Activated T-cell treated with anti-CD3 and anti-CD28 coated beads, Interleukin-2, amount 50 U/mL, for 48 hours (primary cell): Measurements from ENCODE around the gene ZSCAN4.
A peak's percentile ranks its signal among the peaks of the same experiment; 100 is the strongest.

Experiments used
- DNase-seq, 2 experiments: peaks; one replicate each; pipeline ENCODE4 v3.0.0-alpha.2; 2020

ZSCAN4 gene

DNA sequence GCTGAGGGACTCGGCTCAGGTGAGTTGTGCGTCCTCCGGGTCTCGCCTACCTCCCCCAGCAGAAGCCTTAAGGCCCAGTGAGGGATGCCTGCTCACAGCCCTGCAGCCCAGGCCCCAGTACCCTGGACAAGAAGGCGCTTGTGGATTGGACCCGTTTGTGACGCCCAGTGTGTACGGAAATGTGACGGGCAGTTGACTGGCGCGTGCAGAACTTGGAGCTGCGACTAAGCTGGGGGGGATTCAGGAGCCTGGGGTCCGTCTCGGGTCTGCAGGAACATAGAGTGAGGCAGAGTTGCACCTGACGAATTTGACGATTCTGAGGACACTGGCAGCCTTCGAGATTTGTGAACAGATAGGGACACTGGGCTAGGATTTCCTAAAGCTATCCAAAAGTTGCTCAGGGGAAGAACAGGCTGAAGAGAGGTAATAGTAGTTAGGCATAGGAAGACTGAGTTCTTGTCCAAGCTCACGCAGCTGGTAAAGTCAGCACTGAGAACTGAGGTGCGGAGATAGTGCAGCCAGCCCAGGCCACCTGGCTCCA is 13.6 kb downstream of the ZSCAN4 start:
- DNase-seq: no peak

DNA sequence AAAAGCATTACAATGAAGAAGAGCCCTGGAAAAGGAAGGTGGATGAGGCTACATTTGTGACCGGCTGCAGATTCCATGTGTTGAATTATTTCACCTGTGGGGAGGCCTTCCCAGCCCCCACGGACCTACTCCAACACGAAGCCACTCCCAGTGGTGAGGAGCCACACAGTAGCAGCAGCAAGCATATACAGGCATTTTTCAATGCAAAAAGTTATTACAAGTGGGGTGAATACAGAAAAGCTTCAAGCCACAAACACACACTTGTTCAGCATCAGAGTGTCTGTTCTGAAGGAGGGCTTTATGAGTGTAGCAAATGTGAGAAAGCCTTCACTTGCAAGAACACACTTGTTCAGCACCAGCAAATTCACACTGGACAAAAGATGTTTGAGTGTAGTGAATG is 18.0 kb downstream of the ZSCAN4 start:
- DNase-seq: no peak

DNA sequence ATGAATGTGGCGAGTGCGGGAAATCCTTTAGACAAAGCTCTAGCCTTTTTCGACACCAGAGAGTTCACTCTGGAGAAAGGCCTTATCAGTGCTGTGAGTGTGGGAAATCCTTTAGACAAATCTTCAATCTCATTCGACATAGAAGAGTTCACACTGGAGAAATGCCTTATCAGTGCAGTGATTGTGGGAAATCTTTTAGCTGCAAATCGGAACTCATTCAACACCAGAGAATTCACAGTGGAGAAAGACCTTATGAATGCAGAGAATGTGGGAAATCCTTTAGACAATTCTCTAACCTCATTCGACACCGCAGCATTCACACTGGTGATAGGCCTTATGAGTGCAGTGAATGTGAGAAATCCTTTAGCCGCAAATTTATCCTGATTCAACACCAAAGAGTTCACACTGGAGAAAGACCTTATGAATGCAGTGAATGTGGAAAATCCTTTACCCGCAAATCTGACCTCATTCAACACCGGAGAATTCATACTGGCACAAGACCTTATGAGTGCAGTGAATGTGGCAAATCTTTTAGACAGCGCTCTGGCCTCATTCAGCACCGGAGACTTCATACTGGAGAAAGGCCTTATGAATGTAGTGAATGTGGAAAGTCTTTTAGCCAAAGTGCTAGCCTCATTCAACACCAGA is 18.8 kb downstream of the ZSCAN4 start:
- DNase-seq: no peak

DNA sequence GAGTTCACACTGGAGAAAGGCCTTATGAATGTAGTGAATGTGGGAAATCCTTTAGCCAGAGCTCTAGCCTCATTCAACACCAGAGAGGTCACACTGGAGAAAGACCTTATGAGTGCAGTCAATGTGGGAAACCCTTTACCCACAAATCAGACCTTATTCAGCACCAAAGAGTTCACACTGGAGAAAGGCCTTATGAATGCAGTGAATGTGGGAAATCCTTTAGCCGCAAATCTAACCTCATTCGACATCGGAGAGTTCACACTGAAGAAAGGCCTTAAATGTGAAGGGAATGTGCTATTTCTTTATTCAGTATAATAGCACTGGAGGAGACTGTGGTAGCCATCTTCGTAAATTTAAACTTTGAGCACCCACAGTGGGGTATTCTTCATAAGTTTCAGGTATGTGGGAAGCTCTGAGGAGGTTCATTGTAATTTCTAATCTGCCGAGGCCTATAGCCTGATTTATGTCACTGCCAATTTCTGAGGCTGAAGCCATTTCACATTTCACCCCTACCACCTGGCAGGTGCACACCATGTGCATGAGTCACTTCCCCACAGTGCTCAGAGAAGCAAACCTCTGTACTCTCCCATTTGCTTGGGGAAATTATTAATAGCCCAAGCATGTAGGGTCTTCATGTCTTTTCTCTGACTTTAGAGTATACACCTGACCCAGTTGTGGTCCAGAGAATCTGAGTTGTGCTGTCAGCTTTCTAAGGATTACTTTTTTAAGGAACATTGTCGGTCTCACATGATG is 19.5 kb downstream of the ZSCAN4 start:
- no peak for DNase-seq

DNA sequence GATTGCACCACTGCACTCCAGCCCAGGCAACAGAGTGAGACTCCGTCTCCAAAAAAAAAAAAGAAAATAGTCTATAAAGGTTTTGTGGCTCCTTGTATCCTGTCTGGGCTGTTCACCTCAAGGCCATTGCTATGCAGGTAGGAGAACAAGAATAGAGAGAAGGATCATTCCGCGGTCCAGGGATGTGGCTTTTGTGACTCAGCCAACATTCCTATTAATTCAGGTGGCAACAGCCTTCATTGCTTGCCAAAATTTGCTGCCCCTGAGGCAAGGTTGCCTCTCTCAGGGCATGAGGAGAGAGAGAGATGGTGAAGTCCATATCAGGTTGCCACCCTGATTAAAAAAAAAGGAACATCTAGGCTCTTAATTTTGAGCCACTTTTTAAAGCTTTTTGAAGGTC is 21.0 kb downstream of the ZSCAN4 start:
- no peak for DNase-seq

DNA sequence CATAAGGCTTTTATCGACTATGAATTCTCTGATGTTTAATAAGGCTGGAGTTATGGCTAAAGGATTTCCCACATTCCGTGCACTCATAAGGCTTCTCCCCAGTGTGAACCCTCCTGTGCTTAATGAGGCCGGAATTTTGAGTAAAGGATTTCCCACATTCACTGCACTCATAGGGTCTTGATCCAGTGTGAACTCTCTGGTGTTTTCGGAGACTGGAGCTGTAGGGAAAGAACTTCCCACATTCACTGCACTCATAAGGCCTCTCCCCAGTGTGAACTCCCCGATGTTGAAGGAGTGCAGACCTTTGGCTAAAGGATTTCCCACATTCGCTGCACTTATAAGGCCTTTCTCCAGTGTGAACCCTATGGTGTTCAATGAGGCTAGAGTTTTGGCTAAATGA is 32.9 kb downstream of the ZSCAN4 start:
- no peak for DNase-seq

DNA sequence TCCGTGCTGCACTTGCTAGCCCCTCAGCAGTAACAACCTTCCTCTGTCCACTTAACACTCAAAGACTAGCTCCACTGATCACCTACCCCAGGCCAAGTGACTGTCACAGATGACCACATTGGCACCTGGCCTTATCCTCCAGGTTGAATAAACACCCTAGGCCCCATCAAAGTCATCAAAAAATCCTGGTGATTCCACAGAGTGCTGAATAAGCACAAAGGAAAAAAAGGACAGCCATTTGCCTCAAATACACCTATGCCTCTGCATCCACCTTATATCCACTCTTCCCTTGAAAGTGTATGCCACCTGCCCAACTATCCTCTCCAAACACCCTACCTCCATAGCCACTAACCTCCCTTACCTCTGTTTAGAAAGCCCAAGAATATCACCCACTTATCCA is 37.6 kb downstream of the ZSCAN4 start:
- DNase-seq: no peak

DNA sequence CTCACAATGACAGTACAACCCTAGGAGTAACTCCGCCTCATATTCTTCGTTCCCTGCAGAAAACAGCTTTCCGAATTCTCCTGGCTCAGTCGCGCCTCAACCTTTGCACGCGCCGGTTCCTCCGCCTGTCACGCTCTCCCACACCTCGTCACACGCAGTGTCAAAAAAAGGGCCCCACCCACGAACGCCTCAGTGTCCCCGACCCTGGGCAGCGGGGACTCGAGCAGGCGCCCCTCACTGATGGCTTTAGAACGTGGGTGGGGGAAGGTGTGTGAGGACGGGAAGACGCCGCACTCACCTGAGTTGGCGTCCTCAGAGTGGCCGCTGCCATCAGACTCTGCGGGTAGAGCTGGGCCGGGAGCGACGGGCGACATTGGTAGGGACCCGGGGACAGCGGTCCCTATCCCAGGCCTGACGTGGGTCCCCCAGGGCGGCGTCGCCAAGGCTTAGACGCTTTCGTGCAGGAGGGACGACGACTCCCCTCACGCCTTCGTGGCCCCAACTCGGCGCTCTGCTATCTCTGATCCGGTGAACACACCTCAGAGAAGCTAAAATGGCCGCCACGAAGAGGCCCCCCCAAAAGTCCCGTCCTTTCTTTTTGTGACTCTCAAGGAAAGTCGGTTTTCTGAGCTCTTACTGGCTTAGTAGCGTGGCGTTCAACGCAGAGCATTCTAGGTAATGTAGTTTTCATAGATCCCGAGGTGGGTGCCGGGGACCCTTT is 40.1 kb downstream of the ZSCAN4 start, which contains the start of gene ZNF154:
Gene ZNF154, minus strand, starts transcription at position 564 of the 721 bp plus-strand sequence. Its CDS starts 233 bp downstream, at position 331.
- DNase-seq: peak; percentile 32 to 40

DNA sequence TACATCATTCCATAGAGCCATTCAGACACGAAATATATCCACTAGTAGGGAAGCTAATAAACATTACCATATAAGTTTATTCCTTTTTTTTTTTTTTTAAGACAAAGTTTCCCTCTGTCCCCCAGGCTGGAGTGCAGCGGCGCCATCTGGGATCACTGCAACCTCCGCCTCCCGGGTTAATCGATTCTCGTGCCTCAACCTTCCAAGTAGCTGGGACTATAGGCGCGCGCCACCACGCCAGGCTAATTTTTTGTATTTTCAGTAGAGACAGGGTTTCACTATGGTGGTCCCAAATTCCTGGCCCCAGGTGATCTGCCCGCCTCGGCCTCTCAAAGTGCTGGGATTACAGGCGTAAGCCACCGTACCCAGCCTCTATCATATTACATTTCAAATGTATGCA is 40.9 kb downstream of the ZSCAN4 start:
- DNase-seq: no peak

DNA sequence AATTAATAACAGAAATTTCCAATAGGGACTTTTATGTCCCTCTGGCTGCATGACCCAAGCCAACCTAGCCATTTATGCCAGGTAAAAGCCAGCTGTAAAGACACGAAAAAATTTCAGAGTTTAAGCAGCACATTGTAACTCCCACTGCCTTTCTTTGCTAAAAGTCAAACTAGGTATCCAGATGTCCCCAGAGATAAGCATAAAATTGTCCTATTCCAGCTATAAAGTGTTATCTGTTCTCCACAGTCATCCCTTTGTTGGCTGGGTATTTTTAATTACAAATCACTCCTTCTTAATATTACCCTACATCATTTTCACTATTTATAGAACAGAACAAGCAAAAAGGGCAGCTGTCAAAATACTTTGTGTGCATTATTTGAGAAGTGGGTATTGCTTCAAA is 43.5 kb downstream of the ZSCAN4 start:
- no peak for DNase-seq

DNA sequence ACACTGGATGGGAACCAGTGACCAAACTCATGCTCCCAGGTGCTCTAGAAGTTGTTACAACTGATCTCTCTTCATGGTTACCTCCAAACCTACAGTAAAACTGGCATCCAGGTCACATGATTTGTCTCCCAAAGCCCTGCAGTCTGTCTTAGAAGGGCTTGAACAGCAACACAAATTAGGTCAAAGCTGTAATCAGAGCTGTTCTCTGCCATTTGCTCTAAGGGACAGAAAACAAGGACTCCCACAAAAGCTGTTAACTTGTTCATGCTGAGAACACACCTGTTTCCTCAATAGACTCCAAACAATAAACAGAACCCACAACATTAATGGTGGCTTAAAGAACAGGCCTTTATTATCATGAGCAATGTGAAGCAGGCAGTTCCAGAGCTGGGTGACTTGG is 50.7 kb downstream of the ZSCAN4 start:
- peak in 1 of 2 experiments; percentile 1 for DNase-seq

DNA sequence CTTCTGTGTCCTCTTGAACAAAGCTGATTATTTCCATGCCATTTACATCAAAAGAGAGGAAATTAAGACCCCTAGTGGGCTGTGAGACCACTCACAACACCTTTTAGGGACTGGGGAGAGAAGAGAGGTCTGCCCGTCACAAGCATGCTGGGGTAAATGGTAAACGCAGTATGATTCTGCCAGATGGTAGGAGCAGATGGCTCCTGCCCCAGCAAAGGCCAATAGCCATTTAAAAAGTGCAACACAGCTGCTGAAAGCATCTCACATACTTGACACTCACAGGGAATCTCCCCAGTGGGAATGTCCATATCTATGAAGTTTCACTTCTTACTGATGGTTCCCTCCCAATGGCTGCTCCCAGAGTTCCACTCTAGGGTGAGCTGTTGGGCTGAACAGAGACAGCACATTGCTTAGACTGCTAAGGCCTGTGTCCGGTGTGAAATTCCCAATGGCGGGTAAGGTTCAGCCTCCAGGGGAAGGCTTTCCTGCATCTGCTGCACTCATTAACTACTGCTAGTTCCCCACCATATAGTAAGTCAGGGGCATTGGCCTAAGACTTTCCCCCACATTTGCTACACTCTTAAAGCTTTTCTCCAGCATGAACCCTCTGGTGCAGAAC is 51.3 kb downstream of the ZSCAN4 start:
- DNase-seq: peak in 1 of 2 experiments; percentile 7

DNA sequence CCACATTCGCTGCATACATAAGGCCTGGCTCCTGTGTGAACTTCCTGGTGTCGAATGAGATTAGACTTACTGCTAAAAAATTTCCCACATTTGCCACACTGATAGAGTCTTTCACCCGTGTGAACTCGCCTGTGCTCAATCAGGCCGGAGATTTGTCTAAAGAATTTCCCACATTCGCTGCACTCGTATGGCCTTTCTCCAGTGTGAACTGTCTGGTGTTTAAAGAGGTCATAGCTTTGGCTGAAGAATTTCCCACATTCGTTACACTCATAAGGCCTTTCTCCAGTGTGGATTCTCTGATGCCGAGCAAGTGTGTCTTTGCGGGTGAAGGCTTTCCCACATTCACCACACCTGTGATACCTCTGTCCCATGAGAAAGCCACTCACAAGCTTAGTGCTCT is 52.1 kb downstream of the ZSCAN4 start:
- DNase-seq: no peak
